CD4-positive, alpha-beta T cell treated with Interleukin-6 at 100 ng/mL for 8 hours (primary cell): ENCODE measurements around the gene OPA1.

Source experiments
- DNase-seq: peaks from one replicate; pipeline ENCODE4 v3.0.0-alpha.2; 2020; ENCODE audit warnings: mixed read lengths, low spot score

OPA1 gene

GRCh38 chr3:193710286-193711165, 117.5 kb downstream of the OPA1 start:
- no peak for DNase-seq

DNA sequence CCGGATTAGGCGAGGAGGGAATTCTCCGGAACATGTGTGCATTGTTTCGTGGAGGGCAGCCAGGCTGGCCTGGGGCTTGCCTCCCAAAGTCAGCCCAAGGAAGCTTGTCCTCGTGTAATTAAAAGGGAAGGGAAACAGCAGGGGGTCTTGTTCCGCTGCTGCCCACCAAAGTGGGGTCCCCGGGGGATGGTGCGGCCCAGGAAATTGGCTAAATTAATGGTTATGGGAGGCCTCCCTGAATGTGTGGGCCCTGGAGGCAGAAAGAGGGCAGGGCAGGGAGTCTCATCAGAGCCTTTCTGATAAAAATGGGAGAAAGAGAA, 118.1 kb downstream of the OPA1 start:
- no peak for DNase-seq

GRCh38 chr3:193711523-193711963, 118.5 kb downstream of the OPA1 start:
- no peak for DNase-seq

GRCh38 chr3:193711964-193712598, 119.1 kb downstream of the OPA1 start:
- no peak for DNase-seq

DNA sequence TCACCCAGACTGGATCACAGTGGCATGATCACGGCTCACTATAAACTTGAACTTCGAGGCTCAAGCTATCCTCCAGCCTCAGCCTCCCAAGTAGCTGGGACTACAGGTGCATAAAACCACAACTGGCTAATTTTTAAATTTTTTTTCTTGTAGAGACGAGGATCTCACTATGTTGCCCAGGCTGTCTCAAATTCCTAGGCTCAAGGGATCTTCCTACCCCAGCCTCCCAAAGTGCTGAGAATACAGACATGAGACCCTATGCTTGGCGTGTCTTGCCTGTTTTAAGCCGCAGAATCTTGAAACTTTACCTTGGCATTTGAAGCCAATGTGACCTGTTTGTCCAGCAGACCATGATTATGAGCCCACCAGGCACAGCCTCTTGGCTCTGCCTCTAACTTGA, 119.9 kb downstream of the OPA1 start:
- DNase-seq, result no peak

DNA sequence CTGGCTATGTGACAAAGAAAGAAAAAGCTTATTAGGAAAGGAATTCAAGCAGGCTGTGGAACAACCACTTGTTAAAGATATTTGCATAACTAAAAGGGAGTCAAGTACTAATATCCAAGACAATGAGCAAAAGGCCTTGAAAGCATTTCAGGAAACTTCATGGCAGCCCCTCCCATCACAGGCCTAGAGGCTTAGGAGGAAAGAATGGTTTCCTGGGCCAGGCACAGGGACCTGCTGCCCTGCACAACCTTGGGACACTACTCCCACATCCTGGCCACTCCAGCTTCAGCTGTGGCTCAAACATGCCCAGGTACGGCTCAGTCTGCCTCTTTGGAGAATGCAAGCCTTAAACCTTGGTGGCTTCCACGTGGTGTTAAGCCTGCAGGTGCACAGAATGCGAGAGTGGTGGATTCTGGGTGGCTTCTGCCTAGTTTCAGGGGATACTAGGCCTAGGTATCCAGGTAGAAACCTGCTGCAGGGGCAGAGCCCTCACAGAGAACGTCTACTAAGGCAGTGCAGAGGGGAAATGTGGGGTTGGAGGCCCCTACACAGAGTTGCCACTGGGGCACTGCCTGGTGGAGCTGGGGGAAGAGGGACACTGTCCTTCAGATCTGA, 121.6 kb downstream of the OPA1 start:
- DNase-seq, result no peak

DNA sequence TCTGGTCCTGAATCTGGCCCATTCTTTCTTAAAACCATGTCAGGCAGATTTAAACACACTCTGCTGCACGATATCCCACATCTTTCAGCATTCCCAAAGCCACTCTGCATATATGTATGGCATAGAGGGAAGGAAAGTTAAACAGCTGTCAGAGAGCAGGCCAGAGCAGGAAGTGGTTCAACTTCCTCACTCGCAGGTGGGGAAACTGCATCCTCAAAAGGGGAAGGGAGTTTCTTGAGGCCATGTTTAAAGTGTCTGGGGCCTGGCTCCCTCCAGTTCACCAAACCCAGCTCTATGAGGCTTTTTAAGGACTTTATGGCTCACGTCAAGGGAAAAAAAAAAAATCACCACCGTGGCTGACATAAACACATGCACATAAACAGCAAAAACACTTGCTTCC, 123.1 kb downstream of the OPA1 start:
- DNase-seq, result no peak

GRCh38 chr3:193719735-193720134, 126.7 kb downstream of the OPA1 start:
- no peak for DNase-seq

GRCh38 chr3:193720169-193720568, 127.2 kb downstream of the OPA1 start:
- DNase-seq, result no peak

DNA sequence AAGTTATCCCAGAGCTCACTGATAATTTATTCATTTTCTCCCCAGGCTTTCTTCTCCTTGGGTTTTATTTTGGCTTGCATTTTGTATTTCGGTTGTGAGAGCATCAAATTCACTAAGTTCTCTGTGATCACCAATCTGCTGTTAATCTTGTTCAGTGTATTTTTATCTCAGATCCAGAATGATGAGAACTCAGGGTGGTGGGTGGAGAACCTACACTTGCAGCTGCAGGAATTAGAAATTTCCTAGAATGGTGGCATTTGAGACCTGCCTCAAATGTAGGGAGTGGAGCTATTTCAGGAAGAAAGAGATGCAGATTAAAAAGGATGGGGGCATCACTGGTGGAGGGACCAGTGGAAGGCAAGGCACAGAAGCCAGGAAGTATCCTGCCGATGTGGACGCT, 129.6 kb downstream of the OPA1 start:
- no peak for DNase-seq

- no peak for DNase-seq
These were observed 134.1 kb downstream of the OPA1 start for GRCh38 chr3:193727089-193727488.

- DNase-seq, result no peak
These were observed 135.6 kb downstream of the OPA1 start for GRCh38 chr3:193728429-193729087.

GRCh38 chr3:193729088-193729465, 136.1 kb downstream of the OPA1 start:
- DNase-seq, result no peak

DNA sequence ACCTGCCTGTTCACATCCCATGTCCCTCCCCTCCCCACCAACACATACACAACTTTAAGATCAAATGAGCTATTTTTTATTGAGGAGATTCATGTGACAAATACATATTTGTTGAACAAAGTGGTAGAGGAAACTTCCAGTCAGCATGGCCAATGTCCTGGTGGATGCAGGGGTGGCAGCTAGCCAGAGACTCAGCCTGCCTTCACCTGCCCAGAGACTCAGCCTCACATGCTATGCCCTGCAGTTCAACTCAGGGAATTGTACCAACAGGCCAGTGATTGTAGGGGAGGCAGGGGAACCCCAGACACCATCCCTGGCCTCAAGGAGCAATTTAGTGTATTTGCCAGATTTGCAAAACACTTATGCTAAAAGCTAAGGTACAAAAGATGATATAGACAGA, 136.6 kb downstream of the OPA1 start:
- no peak for DNase-seq

- DNase-seq, result no peak
These were observed 137.5 kb downstream of the OPA1 start for GRCh38 chr3:193730511-193730910.

DNA sequence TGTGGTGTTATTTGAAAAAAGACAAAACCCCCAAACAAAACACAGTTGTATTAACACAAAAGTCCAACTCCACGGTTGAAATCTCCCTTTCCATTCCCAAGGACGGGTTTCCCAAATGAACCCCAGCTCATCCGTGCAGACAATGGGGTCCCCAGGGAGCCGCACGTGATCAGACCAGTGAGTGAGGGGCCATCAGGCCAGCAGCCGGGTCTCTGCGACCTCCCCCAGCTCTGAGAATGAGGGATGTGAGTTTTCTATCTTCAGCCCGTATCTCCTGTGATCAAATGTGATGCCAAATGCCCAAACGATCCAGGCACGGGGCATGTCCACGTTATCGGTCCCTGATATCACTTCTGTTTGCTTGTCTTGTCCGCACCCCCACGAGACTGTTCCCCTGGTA, 138.0 kb downstream of the OPA1 start:
- DNase-seq, result no peak

DNA sequence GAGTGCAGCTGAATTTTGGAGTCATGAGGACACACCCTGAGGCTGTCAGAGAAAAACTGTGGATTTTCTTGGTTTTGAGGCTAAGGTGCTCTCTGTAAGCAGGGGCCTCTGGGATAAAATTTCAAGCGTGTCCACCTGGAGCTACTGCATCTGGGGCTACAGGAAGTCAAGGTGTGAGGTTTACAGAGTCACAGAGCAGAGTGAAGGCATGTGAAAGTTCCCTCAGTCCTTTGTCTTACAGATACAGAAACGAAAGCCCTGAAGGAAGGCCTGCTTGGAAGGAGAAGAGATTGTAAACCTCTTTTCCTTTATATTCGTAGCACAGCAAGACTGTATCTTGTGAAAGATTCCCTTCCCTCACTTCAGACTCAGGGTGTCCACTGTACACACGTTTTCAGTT, 138.6 kb downstream of the OPA1 start:
- no peak for DNase-seq

GRCh38 chr3:193732391-193732790, 139.4 kb downstream of the OPA1 start:
- no peak for DNase-seq

GRCh38 chr3:193732827-193733226, 139.8 kb downstream of the OPA1 start:
- no peak for DNase-seq

GRCh38 chr3:193734737-193735366, 141.8 kb downstream of the OPA1 start:
- no peak for DNase-seq

- DNase-seq, result no peak
These were observed 142.8 kb downstream of the OPA1 start for GRCh38 chr3:193735850-193736249.

GRCh38 chr3:193736616-193737015, 143.6 kb downstream of the OPA1 start:
- DNase-seq, result no peak
